ENCODE results near the gene POLR3A. TPM values are rescaled to one million over a fixed set of nuclear protein-coding genes. Genes with fewer than 3 reads are reported as not detected.

The POLR3A gene
- total and polyA plus RNA-seq, 9 donors = 4.8 to 15.0 (median 12.8) TPM

DNA sequence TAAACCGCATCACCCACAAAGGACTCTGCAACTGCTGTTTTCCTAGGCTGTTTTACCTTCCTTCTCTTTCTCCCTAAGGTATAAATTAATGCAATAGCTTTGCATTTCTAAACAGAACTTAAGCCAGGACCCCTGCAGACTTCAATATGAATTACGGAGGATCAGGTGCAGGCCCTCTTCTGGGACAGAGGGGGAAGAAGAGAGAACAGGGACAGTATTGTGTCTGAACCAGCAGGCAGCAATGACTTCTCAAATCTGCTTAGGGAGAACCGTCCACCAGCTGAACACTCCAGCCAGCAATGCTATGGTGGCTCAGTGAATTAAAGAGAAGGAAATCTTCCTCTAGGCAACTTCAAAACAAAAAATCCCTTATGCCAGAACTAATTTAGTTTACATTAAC lies 35.7 kb downstream of the POLR3A start:
- intact Hi-C loops (cut with DNase I) = no loop called here
- 88 to 95% (median 92%) methylated on average over 3 of the region's 3 CpGs for WGBS, 3 donors
- Histone ChIP-seq H3K27me3 (no peaks in the 10 kb centered on the region), H3K27ac (no peak overlapping the region), H3K4me3 (no peak overlapping the region), H3K4me1 (ENCODE audit: insufficient read depth) (no peaks in the 10 kb centered on the region), H3K36me3 (no peaks in the 10 kb centered on the region), H3K9me3 (no peaks in the 10 kb centered on the region)
- DNase-seq = no peak
- no peak for TF ChIP-seq EP300 (IDR thresholded peaks at IDR 0.05)
- no peak for TF ChIP-seq POLR2A (IDR thresholded peaks at IDR 0.05)
- TF ChIP-seq, protein P1, sequence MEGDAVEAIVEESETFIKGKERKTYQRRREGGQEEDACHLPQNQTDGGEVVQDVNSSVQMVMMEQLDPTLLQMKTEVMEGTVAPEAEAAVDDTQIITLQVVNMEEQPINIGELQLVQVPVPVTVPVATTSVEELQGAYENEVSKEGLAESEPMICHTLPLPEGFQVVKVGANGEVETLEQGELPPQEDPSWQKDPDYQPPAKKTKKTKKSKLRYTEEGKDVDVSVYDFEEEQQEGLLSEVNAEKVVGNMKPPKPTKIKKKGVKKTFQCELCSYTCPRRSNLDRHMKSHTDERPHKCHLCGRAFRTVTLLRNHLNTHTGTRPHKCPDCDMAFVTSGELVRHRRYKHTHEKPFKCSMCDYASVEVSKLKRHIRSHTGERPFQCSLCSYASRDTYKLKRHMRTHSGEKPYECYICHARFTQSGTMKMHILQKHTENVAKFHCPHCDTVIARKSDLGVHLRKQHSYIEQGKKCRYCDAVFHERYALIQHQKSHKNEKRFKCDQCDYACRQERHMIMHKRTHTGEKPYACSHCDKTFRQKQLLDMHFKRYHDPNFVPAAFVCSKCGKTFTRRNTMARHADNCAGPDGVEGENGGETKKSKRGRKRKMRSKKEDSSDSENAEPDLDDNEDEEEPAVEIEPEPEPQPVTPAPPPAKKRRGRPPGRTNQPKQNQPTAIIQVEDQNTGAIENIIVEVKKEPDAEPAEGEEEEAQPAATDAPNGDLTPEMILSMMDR (IDR thresholded peaks at IDR 0.05) = no peak

DNA sequence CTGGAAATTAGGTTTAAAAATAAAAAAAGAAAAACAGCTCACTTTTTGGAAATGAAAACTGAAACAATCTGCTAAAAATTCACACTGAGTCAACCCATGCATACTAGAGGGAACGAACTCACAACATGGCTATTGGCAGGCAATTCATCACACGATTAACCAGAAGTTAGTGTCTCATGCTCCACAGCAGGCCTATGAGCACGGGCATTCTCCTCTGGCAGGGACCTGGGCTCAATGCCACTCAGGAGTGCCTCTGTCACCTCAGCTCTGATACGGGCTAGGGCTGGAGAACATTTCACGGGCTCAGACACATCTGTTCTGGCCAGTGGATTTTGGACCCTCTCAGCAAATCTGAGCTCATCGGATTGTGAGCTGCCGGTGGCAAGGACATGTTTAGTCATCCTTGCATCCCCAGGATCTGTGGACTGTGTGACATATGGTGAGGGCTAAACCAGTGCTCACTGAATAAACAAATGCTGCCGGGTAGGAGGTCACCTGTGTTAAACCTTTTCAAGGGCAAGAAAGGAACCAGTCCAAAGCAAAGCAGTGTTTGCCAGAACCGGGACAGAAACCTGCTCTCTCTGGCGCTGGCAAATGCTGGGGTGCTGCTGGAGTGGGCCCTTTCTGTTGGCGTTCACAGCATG lies 40.1 kb downstream of the POLR3A start:
- TF ChIP-seq EP300 (IDR thresholded peaks at IDR 0.05) = no peak
- TF ChIP-seq, protein P1 (IDR thresholded peaks at IDR 0.05) = no peak
- TF ChIP-seq POLR2A (IDR thresholded peaks at IDR 0.05) = no peak
- no peak overlapping the region for H3K4me3 ChIP-seq
- no peak overlapping the region for H3K27ac ChIP-seq
- no peaks in the 10 kb centered on the region for H3K27me3 ChIP-seq
- intact Hi-C loops (cut with DNase I) = no loop called here
- H3K9me3 ChIP-seq = no peaks in the 10 kb centered on the region
- no peak for DNase-seq
- WGBS, 3 donors = 70 to 86% (median 80%) methylated on average over 11 of the region's 11 CpGs
- H3K36me3 ChIP-seq = no peaks in the 10 kb centered on the region
- H3K4me1 ChIP-seq (ENCODE audit: insufficient read depth) = no peaks in the 10 kb centered on the region

DNA sequence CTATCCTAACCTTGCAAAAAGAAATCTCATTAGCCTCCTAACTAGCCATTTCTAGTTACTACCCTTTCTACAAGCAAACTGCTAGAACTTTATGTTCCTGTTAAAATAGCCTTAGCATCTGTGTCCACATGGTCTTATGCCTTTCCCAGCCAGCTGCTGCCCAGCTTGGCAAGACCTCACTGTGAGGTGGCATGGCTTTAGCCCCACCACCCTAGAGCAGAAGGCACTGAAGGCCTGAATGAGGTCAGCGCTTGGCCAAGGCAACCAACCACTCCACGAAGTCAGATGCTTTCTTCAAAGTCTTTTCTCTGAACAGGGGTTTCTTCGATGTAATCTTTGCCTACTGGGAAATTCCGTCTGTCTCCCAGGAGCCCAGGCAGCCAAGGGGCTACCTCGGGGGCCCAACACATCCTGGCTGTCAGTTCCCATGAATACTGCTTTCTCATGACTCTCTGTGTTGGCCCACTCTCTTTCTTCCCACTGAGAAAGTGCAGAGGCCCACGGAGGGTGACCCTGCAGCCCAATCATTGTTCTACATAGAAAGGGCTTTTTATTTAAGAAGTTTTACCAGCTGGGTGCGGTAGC lies 41.6 kb downstream of the POLR3A start:
- Histone ChIP-seq H3K4me3 (no peak overlapping the region), H3K9me3 (no peaks in the 10 kb centered on the region), H3K4me1 (ENCODE audit: insufficient read depth) (no peaks in the 10 kb centered on the region), H3K36me3 (no peaks in the 10 kb centered on the region), H3K27me3 (no peaks in the 10 kb centered on the region), H3K27ac (no peak overlapping the region)
- TF ChIP-seq POLR2A (IDR thresholded peaks at IDR 0.05) = no peak
- TF ChIP-seq EP300 (IDR thresholded peaks at IDR 0.05) = no peak
- TF ChIP-seq, protein P1 (IDR thresholded peaks at IDR 0.05) = no peak
- DNase-seq = no peak
- WGBS, 3 donors = 88 to 91% (median 91%) methylated on average over 7 of the region's 7 CpGs
- intact Hi-C loops (cut with DNase I) = no loop called here

DNA sequence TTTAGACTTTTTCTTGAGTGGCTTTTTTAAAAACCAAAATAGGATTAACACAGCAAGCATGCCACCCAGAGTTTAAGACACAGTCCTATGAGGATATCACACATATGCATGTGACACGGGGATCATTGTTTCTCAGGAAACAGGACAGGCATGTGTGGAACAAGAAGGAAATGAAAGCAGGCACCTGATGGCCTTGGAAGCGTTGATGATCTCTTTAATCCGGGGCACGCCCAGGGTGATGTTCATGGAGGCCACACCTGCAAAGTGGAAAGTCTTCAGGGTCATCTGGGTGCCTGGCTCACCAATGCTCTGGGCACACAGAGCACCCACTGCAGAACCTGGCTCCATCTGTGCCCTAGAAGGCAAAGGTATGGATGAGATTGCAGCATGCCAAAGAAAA lies 44.3 kb downstream of the POLR3A start:
- Histone ChIP-seq H3K27ac (no peak overlapping the region), H3K4me1 (ENCODE audit: insufficient read depth) (no peaks in the 10 kb centered on the region), H3K27me3 (no peaks in the 10 kb centered on the region), H3K4me3 (no peak overlapping the region), H3K36me3 (no peaks in the 10 kb centered on the region), H3K9me3 (no peaks in the 10 kb centered on the region)
- DNase-seq = no peak
- intact Hi-C loops (cut with DNase I) = loop anchor here in 1 of 4 donors (2.0 kb wide), 1 partner anchor 62 kb away; no protein-coding TSS in a partner anchor
- WGBS, 3 donors = 85 to 88% (median 86%) methylated on average over 4 of the region's 4 CpGs
- no peak for TF ChIP-seq POLR2A (IDR thresholded peaks at IDR 0.05)
- TF ChIP-seq EP300 (IDR thresholded peaks at IDR 0.05) = no peak
- TF ChIP-seq, protein P1 (IDR thresholded peaks at IDR 0.05) = no peak
